Retinal pigment epithelial cell (primary cell): Measurements from ENCODE around the gene SPOPL.

ENCODE experiments used
- DNase-seq: peaks from one replicate; pipeline ENCODE4 v3.0.0-alpha.2; 2010; ENCODE audit warnings: low read depth
- H3K4me3 ChIP-seq: 2 replicates; pipeline ENCODE4 v1.5.1; 2011; ENCODE audit warnings: mild to moderate bottlenecking, low read length, control low read depth, moderate library complexity
- TF ChIP-seq, protein P1 (sequence below): conservative IDR thresholded peaks from 2 replicates; pipeline ENCODE4 v1.5.1; 2011; ENCODE audit warnings: low read depth, low read length, control low read depth, inconsistent platforms

SPOPL gene

GRCh38 chr2:138602166-138602460 is 100.5 kb downstream of the SPOPL start:
- no peak overlapping the region for H3K4me3 ChIP-seq
- TF ChIP-seq, protein P1, sequence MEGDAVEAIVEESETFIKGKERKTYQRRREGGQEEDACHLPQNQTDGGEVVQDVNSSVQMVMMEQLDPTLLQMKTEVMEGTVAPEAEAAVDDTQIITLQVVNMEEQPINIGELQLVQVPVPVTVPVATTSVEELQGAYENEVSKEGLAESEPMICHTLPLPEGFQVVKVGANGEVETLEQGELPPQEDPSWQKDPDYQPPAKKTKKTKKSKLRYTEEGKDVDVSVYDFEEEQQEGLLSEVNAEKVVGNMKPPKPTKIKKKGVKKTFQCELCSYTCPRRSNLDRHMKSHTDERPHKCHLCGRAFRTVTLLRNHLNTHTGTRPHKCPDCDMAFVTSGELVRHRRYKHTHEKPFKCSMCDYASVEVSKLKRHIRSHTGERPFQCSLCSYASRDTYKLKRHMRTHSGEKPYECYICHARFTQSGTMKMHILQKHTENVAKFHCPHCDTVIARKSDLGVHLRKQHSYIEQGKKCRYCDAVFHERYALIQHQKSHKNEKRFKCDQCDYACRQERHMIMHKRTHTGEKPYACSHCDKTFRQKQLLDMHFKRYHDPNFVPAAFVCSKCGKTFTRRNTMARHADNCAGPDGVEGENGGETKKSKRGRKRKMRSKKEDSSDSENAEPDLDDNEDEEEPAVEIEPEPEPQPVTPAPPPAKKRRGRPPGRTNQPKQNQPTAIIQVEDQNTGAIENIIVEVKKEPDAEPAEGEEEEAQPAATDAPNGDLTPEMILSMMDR, result no peak
- no peak for DNase-seq

DNA sequence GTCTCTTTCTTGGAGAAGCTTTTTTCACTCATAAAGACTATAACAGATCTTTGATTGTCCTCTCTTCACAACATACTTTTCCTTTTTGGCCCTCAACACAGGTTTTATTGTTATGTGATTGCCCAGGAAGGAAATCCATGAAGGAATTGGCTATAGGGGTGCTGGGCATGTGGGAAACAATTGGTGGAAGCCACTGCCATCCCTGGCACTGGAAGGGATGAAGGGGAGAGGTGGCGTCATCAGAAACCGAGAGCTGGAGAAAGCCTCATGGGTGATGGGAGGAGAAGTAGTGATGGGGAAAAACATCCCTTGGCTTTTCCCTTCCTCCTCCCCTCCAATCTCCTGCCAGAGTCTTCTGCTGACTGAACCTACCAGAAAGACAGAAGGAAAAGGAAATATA is 106.2 kb downstream of the SPOPL start:
- H3K4me3 ChIP-seq, result no peak overlapping the region
- no peak for DNase-seq
- TF ChIP-seq, protein P1, result no peak

DNA sequence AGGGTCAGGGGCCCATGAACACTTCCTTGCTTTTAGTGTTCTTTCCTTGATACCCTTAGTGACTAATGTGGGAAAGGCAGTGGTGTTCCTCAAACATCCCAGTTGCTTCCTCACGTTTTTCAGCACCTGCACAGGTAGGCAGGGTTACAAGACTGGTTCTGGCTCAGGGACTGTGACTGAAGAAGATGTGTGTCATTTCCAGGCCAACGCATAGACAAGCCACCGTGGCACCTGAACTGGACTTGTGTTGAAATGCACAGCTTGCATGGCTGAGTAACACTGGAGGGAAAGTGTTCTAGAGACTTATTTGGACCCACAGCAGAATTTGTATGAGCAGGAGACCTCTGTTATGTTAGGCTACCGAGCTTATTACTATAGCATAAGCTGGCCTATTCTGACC is 107.9 kb downstream of the SPOPL start:
- TF ChIP-seq, protein P1, result no peak
- no peak for DNase-seq

GRCh38 chr2:138610201-138610953 is 108.8 kb downstream of the SPOPL start:
- H3K4me3 ChIP-seq, result no peak overlapping the region
- DNase-seq, result peak; percentile 33
- TF ChIP-seq, protein P1, result no peak

More for the DNA sequence above, 107.9 kb downstream of the SPOPL start:
- H3K4me3 ChIP-seq, result no peak overlapping the region

GRCh38 chr2:138615257-138615656 is 113.7 kb downstream of the SPOPL start:
- TF ChIP-seq, protein P1, result no peak
- DNase-seq, result peak; percentile 36
- no peak overlapping the region for H3K4me3 ChIP-seq

GRCh38 chr2:138617026-138617425 is 115.5 kb downstream of the SPOPL start:
- no peak overlapping the region for H3K4me3 ChIP-seq
- TF ChIP-seq, protein P1, result no peak
- no peak for DNase-seq

GRCh38 chr2:138618971-138619370 is 117.4 kb downstream of the SPOPL start:
- TF ChIP-seq, protein P1, result no peak
- no peak for DNase-seq
- no peak overlapping the region for H3K4me3 ChIP-seq
